OCI-LY1 (cell line): ENCODE measurements around the gene HTT.

Source experiments
- H2AFZ ChIP-seq: fragments of 200-600 bp; sonication (generic), shearing (Covaris generic); 2 replicates; pipeline ENCODE4 v1.6.0; 2014; ENCODE audit warnings: antibody characterized with exemption, mild to moderate bottlenecking, low read length
- H3F3A ChIP-seq: fragments of 200-600 bp; sonication (generic), shearing (Covaris generic); 2 replicates; pipeline ENCODE4 v1.6.0; 2014; ENCODE audit warnings: mild to moderate bottlenecking, antibody characterized with exemption, low read length, moderate library complexity; ENCODE audit not compliant: insufficient read depth
- H3K27ac ChIP-seq: fragments of 200-600 bp; sonication (generic); 2 replicates; pipeline ENCODE4 v1.5.1; 2014; ENCODE audit warnings: low read length, mixed run types, mild to moderate bottlenecking, low read depth; ENCODE audit not compliant: poor library complexity, severe bottlenecking
- H3K27me3 ChIP-seq: fragments of 200-600 bp; sonication (generic); 2 replicates; pipeline ENCODE4 v1.6.0; 2014; ENCODE audit warnings: antibody characterized with exemption, mild to moderate bottlenecking, low read length, moderate library complexity; ENCODE audit not compliant: insufficient read depth
- H3K36me3 ChIP-seq: fragments of 200-600 bp; sonication (generic); 2 replicates; pipeline ENCODE4 v1.6.1; 2014; ENCODE audit warnings: mild to moderate bottlenecking, antibody characterized with exemption, low read length, moderate library complexity, mixed read lengths; ENCODE audit not compliant: insufficient read depth
- H3K4me1 ChIP-seq: fragments of 200-600 bp; sonication (generic); 2 replicates; pipeline ENCODE4 v1.5.1; 2014; ENCODE audit warnings: mild to moderate bottlenecking, low read length, moderate library complexity; ENCODE audit not compliant: insufficient read depth, severe bottlenecking
- H3K4me2 ChIP-seq: fragments of 200-600 bp; sonication (generic), shearing (Covaris generic); 2 replicates; pipeline ENCODE4 v1.6.1; 2014; ENCODE audit warnings: low read length
- H3K4me3 ChIP-seq: fragments of 200-600 bp; sonication (generic); 2 replicates; pipeline ENCODE4 v1.5.1; 2014; ENCODE audit warnings: low read length, low read depth, mild to moderate bottlenecking, mixed read lengths; ENCODE audit not compliant: poor library complexity, severe bottlenecking
- H3K79me2 ChIP-seq: fragments of 200-600 bp; shearing (Covaris generic); 2 replicates; pipeline ENCODE4 v1.6.1; 2016; ENCODE audit warnings: mixed run types, low read length, mixed read lengths; ENCODE audit not compliant: insufficient read depth
- H3K9ac ChIP-seq: fragments of 200-600 bp; sonication (generic), shearing (Covaris generic); 2 replicates; pipeline ENCODE4 v1.6.1; 2014; ENCODE audit warnings: mild to moderate bottlenecking, low read length, mixed read lengths
- H3K9me2 ChIP-seq: fragments of 200-600 bp; sonication (generic), shearing (Covaris generic); 2 replicates; pipeline ENCODE4 v1.6.1; 2014; ENCODE audit warnings: low read depth, mild to moderate bottlenecking, low read length, mixed read lengths
- H3K9me3 ChIP-seq: fragments of 200-600 bp; shearing (Covaris generic); 2 replicates; pipeline ENCODE4 v1.6.1; 2014; ENCODE audit warnings: low read length, mixed read lengths
- H4K20me1 ChIP-seq: fragments of 200-600 bp; sonication (generic), shearing (Covaris generic); 2 replicates; pipeline ENCODE4 v1.6.0; 2016; ENCODE audit warnings: mild to moderate bottlenecking, low read length; ENCODE audit not compliant: insufficient read depth
- CTCF ChIP-seq: fragments of 200-600 bp; sonication (generic), shearing (Covaris generic); IDR thresholded peaks from 2 replicates; pipeline ENCODE4 v1.5.1; 2017; ENCODE audit warnings: mild to moderate bottlenecking, antibody characterized with exemption, low read length, moderate library complexity, mixed read lengths
- EZH2 ChIP-seq: fragments of 200-600 bp; sonication (generic), shearing (Covaris generic); IDR thresholded peaks from 2 replicates; pipeline ENCODE4 v1.8.0; 2017; ENCODE audit warnings: borderline replicate concordance, mixed run types, mild to moderate bottlenecking, antibody characterized with exemption, low read length, moderate library complexity, mixed read lengths

Gene HTT

GRCh38 chr4:3221996-3222395 lies 147.5 kb downstream of the HTT start:
- peaks cover 13% of the 10 kb centered on the region for H3K36me3 ChIP-seq
- no peaks in the 10 kb centered on the region for H3F3A ChIP-seq
- H3K4me1 ChIP-seq: no peaks in the 10 kb centered on the region
- H3K9me2 ChIP-seq: no peaks in the 10 kb centered on the region
- no peak overlapping the region for H3K9ac ChIP-seq
- H4K20me1 ChIP-seq: no peaks in the 10 kb centered on the region
- no peaks in the 10 kb centered on the region for H3K79me2 ChIP-seq
- H3K27me3 ChIP-seq: no peaks in the 10 kb centered on the region
- TF ChIP-seq EZH2 (no peak), CTCF (no peak)
- H3K4me3 ChIP-seq: no peak overlapping the region
- no peak overlapping the region for H2AFZ ChIP-seq
- H3K27ac ChIP-seq: no peak overlapping the region
- no peaks in the 10 kb centered on the region for H3K9me3 ChIP-seq
- no peak overlapping the region for H3K4me2 ChIP-seq

- no peaks in the 10 kb centered on the region for H3K27me3 ChIP-seq
- H3K9me3 ChIP-seq: no peaks in the 10 kb centered on the region
- TF ChIP-seq CTCF (no peak), EZH2 (no peak)
Measured at GRCh38 chr4:3223346-3223745, 148.9 kb downstream of the HTT start.

GRCh38 chr4:3223956-3224748 lies 149.7 kb downstream of the HTT start:
- H4K20me1 ChIP-seq: no peaks in the 10 kb centered on the region
- TF ChIP-seq EZH2 (no peak), CTCF (no peak)
- no peaks in the 10 kb centered on the region for H3K27me3 ChIP-seq
- H3K4me1 ChIP-seq: no peaks in the 10 kb centered on the region
- no peaks in the 10 kb centered on the region for H3K79me2 ChIP-seq
- no peaks in the 10 kb centered on the region for H3F3A ChIP-seq
- no peaks in the 10 kb centered on the region for H3K9me2 ChIP-seq
- no peaks in the 10 kb centered on the region for H3K9me3 ChIP-seq
- H3K4me3 ChIP-seq: no peak overlapping the region
- no peak overlapping the region for H3K9ac ChIP-seq
- peaks cover 23% of the 10 kb centered on the region for H3K36me3 ChIP-seq
- H2AFZ ChIP-seq: no peak overlapping the region
- no peak overlapping the region for H3K4me2 ChIP-seq
- no peak overlapping the region for H3K27ac ChIP-seq

More at GRCh38 chr4:3223346-3223745, 148.9 kb downstream of the HTT start:
- H2AFZ ChIP-seq: no peak overlapping the region
- no peaks in the 10 kb centered on the region for H4K20me1 ChIP-seq
- no peaks in the 10 kb centered on the region for H3F3A ChIP-seq
- no peaks in the 10 kb centered on the region for H3K4me1 ChIP-seq
- no peak overlapping the region for H3K4me2 ChIP-seq
- H3K9me2 ChIP-seq: no peaks in the 10 kb centered on the region
- H3K79me2 ChIP-seq: no peaks in the 10 kb centered on the region
- H3K36me3 ChIP-seq: peaks cover 15% of the 10 kb centered on the region
- H3K4me3 ChIP-seq: no peak overlapping the region
- H3K27ac ChIP-seq: no peak overlapping the region
- H3K9ac ChIP-seq: no peak overlapping the region
